Cerebellar cortex (tissue), 1 donor: ENCODE results near the gene IFT80.
A peak's percentile ranks its signal among the peaks of the same experiment; 100 is the strongest.
"Not testable (repeated sequence)": the region's sequence is repeated elsewhere in the genome, so short reads cannot be mapped to it uniquely, and the experiment has no call there.

Source experiments
- DNase-seq: peaks from one replicate; pipeline ENCODE4 v3.0.0-alpha.2; 2015; ENCODE audit warnings: low spot score

Gene IFT80

DNA sequence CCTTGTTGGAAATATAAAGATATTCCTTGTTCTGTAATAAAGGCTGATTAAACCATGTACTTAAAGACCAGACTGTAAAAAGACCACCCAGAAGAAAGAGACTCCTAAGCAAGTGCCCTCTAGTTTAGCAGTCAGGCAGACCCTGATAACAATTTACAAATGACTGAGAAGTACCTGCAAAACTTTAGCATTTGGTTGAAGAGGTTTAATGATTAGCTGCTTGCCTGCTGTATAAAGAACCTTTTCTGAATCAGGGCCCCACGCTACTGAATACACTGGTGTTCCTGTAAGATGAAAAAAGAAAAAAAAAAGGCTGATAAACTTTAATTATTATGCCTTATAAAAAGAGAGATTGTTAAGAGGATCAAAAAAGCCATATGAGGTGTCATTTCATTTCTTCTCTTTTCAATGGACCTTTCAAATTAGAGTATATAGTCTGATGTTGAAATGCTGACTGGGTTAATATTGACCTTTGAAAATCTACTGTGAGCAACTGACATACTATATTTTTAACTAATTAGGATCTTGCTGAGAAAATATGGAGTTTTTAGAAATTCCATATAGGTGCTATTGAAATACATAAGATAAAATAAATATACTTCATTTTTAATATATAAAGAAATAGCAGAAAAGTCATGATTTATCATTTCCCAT lies 33.0 kb downstream of the IFT80 start:
- DNase-seq, result no peak

DNA sequence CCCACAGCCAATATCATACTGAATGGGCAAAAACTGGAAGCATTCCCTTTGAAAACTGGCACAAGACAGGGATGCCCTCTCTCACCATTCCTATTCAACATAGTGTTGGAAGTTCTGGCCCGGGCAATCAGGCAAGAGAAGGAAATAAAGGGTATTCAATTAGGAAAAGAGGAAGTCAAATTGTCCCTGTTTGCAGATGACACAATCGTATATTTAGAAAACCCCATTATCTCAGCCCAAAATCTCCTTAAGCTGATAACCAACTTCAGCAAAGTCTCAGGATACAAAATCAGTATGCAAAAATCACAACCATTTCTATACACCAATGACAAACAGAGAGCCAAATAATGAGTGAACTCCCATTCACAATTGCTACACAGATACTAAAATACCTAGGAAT lies 36.1 kb downstream of the IFT80 start:
- DNase-seq, result not testable (repeated sequence)

DNA sequence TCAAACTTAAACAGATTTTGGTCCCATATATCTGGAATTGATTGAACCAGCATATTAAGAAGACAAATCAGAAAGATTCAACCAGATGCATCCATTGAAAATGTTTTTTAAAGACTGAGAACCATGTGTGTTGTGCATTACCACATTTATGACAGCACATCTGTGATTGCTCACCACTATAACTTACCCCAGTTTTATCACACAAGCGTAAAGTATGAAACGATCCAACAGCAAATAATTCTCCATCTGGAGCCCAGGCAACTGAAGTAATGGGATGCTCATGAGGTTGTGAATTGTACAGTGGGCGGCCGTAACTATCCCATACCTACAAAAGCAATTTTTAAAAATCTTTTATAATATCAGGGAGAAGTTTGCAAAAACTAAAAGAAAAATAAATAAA lies 43.2 kb downstream of the IFT80 start:
- DNase-seq, result no peak

DNA sequence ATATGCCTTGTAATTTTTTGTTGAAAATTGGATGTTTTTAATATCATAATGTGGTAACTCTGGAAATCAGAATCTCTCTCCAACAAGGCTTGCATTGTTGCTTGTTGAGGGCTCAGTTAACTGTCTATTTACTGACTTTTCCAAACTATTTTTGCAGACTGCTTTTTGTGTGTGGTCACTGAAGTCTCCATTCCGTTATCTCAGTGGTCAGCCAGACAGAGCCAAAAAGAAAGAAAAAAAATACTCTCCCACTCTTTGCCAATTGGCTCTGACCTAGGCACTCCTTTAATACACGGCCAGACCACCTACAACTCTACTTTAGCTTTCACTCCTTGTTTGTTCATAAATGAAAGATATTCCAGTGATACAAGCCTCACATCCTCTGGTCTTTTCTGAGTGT lies 52.5 kb downstream of the IFT80 start:
- DNase-seq, result no peak

DNA sequence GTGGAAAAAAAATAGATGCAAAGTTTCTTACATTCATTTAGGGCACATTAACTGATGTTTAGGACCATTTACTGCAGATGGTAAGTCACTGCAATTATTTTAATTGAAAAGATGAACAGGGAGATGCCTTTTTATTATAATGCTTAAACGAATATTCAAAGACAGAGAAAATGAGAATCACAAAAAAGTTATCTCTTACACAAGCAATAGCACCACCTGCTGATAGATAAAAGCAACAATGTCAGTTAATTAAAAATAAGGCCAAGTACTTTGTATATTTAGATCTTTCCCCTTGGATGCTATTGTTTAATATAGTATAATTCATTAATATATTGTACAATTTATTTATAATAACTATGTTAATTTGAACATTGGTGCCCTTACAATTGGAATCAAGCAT lies 55.9 kb downstream of the IFT80 start:
- peak; percentile 26 for DNase-seq

DNA sequence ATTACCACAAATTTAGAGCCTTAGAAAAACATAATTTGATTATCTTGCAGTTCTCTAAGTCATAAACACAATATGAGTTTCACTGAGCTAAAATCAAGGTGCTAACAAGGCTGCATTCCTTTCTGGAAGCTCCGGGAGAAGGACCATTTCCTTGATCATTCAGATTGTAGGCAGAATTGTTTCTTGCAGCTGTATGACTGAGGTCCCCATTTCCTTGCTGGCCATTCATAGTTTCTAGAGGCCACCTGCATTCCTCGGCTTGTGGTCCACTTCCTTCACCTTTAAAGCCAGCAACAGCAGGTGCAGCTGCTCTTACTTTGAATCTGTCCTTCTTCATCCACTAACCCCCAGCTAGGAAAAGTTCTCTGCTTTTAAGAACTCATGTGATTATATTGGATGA lies 58.7 kb downstream of the IFT80 start:
- no peak for DNase-seq

DNA sequence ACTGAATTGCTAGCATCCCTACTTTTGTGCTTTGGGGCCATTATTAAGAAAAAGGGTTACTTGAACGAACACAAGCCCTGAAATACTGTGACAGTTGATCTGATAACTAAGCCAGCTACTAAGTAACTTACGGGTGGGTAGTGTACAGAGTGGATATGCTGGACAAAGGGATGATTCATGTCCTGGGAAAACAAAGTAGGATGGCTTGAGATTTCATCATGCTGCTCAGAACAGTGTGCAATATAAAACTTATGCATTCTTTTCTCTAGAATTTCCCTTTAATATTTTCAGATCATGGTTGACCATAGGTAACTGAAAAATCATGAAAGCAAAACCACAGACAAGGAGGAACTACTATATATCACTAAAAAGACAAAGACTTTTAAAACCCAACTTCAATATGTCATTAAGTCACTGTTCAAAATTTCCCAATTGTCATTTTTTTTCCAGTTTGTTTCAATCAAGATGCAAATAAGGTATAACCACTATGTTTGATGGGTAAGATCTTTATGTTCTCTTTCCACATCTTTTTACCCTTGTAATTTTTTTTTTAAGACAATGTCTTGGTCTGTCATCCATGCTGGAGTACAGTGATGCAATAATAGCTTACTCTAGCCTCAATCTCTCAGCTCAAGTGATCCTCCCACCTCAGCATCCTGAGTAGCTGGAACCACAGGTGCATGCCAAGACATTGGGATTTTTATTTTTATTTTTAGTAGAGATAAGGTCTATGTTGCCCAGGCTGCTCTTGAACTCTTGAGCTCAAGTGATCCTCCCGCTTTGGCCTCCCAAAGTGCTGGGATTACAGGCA lies 67.7 kb downstream of the IFT80 start:
- no peak for DNase-seq

DNA sequence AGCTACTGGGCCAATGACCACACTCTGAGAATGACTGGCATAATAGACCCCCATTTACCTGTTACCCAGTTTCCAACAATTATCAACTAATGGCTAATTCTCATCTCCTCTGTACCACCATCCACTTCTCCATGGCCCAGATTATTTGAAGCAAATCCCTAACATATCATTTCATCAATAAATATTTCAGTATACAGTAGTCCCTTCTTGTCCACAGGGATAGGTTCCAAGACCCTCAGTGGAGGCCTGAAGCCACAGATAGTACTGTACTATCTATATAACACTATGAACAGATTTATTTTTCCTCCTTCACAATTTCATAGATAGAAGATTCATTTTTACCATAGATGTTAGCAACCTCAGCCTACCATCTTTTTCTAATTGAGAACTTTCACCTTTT lies 68.3 kb downstream of the IFT80 start:
- no peak for DNase-seq

DNA sequence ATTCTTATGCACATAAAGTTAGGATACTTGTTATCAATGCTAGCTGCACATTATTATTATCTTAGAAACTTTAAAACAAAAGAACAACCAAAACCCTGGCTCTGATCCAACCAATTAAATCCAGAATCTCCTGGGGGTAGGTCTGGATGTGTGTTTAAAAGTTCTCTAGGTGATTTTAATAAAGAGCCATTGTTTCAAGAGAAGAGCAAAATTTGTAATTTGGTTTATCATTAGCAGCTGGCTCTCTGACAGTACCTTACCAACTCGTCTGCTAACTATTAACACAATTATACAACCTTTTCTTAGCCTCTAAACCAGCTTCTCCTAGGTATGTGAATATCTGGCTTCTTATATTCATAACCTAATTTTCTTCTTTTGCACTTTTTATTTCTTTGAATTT lies 68.9 kb downstream of the IFT80 start:
- no peak for DNase-seq

DNA sequence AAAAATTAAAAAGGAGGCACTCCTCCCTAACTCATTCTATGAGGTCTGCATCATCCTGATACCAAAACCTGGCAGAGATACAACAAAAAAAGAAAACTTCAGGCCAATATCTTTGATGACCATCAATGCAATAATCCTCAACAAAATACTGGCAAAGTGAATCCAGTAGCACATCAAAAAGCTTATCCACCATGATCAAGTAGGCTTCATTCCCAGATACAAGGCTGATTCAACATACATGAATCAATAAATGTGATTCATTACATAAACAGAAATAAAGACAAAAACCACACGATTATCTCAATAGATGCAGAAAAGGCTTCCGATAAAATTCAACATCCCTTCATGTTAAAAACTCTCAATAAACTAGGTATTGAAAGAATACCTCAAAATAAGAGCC lies 72.7 kb downstream of the IFT80 start:
- not testable (repeated sequence) for DNase-seq

DNA sequence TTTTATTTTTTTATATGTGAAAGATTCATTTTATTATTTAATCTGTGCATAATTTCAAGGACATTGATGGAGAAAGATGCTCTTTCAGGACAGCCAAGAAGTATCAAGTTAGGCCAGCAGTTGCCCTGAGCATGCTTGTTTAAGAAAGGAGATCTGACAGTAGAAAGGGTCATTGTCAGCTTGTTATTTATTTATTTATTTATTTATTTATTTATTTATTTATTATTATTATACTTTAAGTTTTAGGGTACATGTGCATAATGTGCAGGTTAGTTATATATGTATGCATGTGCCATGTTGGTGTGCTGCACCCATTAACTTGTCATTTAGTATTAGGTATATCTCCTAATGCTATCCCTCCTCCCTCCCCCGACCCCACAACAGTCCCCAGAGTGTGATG lies 77.2 kb downstream of the IFT80 start:
- DNase-seq, result not testable (repeated sequence)

DNA sequence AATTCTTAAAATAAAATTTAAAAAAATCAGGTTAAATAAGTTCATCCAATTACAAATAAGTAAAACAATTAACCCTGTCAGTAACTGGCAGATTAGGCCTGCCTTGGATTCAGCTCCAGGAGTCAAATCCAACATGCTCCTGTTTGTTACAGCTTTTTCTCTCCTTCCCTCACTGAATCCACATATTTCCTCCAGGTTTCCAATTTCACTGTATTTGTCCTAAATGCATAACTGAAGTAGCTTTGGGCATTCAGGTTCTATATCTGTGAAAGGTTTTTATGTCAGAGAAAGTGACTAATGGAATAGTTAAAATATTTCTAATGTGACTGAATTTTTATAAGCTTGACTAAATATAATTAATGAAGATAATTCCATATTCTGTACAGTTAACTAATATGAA lies 79.7 kb downstream of the IFT80 start:
- DNase-seq, result no peak

DNA sequence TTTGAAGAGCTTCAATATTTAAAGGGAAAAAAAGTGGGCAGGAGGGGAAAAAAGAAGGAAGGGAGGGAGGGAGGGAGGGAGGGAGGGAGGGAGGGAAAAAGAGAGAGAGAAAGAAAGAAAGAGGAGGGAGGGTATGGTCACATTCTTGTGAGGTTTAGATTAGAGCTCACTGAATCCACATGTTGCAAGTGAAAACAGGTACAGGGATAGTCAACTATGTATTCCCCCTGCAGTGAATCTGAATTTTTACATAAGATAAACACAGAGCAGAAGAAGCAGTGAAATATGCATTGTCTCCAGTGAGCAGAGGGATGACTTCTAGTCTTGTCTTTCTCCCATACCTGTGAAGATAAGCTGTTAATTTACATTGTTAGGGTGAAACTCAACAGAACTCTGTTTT lies 84.0 kb downstream of the IFT80 start:
- DNase-seq, result no peak

DNA sequence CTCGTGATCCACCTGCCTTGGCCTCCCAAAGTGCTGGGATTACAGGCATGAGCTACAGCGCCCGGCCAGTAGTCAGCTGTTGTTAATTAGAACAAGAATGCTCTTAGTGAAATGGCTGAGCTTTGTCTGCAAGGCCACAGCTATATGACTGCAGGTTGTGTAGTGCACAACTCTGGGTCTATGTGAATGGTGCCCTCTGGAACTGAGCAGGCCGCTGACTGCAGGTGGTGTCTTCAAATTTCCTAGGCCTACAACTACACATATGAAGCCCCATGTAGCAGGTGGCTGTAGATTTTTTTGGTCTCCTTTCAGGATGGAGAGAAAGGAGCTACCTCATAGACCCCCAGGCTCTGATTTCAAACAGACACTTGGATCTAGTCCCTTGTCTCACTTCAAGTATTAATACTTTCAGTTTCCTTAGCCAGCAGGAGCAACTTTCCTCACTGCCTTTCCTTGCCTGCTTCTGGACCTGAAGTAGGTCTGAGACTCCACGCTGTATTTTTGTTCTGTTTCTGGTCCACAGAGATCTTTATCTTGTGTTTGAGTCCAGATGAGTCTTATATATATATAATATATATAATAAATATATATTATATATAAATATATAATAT lies 86.9 kb downstream of the IFT80 start:
- no peak for DNase-seq

DNA sequence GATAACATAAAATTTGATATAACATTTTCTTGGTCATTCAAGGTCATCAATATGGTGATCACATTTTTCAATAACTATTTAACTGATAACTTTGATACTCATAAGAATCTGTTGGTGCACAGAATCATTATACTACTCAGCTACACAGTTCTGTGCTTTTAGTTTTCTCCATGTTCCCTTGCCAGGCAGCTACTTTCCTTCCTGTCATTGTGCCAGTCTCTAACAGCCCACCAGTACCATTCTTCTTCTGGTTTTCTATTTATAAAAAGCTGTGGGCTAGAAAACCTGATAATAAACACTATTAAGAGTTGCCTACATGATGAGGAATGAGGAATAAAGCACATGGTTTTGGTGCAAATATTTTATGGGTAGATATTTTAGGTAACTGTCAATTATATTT lies 96.2 kb downstream of the IFT80 start:
- DNase-seq, result no peak

DNA sequence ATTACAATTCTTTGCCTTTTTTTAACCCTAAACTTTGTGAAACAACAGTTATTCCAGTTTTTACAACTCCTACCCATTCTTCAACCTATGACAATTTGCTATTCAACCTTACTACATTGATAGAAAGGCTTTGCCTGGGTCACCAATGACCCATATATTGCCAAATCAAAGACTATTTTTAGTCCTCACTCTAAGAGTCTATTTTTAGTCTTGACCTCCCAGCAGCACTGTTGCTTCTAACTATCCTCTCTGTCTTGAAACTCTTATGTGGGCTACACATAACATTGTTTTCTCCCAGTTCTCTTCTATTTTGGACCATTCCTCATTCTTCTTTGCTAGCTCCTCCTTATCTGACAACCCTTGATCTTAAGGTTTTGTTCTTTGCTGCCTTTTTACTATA lies 102.4 kb downstream of the IFT80 start:
- DNase-seq, result no peak

DNA sequence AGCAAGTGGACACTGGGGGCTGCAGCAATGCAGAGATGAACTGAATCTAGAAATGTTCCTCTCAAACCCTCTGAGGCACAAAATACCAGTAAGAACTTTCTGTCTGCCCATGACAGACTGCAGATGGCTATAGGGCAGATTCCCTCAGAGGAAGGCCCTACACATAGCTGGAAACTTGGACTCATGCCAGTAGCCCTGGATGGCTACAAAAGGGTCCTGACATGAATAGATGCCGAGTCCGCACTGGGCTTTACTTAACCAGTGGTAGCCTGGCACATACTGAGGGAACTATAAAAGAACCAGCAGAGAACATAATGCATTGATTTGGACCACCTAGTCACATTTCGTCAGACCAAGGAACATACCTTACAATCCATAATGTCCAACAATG lies 107.1 kb downstream of the IFT80 start:
- DNase-seq, result no peak

DNA sequence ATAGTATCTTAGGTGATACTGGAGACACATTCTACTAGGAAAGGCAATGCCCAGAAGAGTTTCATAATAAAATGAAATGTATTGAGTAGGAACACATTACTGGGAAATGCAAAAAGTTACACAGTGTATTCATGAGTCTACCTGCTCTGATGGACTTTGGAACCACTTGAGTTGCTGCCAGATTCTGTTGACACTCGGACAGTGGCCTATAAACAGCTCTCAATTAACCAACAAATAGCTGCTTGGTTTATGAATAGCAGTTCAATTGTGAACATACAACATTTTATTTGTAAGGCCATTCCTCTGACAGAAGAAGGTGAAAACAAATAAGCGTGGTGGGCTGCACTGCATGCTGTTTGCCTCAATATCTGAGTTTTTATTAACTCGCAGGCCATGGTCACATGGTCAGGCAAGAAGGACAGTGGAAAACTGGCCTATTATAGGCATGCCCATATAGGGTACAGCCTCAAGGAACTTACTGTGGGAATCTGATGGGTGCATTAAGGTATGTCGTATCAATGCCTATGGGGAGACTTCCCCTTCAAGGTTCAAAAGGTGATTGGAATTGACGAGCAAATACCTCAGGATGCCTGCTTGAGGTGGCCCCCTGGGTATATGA lies 107.6 kb downstream of the IFT80 start:
- no peak for DNase-seq

DNA sequence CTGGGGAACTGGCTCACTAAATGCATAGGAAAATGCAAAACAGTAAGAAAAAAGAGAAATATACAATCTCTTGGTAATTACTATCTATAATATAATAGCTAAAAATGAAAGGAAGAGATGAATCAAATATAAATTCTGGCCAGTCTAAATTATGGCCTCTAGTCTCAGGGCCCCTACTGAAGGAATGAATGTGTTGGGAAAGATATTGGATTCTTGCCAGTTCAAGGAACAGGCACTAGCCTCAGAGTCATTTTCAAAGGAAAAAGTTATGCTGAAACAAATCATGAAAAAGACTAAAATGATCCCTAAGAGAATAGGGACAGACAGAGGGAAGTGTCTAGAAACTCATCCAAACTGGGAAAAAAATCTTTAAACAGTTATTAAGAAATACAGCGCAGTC lies 111.4 kb downstream of the IFT80 start:
- DNase-seq, result no peak

DNA sequence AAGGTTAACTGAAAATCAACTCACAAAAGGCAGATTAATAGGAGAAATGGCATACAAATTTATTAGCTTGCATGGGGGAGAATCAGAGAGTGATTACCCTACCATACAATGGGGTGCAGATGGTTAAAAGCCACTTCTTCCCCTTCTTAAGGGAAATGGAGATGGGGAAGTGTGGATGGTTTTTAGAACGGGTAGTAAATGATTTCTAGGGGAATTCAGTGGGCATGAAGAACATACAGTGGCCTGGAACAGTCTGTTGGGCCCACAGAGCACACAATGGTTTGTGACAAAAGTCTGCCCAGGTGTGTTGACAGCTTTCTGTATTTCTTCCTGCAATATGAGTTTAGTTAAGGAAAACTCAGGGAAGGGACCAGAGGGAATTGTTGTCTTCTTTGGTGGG lies 112.8 kb downstream of the IFT80 start:
- no peak for DNase-seq

DNA sequence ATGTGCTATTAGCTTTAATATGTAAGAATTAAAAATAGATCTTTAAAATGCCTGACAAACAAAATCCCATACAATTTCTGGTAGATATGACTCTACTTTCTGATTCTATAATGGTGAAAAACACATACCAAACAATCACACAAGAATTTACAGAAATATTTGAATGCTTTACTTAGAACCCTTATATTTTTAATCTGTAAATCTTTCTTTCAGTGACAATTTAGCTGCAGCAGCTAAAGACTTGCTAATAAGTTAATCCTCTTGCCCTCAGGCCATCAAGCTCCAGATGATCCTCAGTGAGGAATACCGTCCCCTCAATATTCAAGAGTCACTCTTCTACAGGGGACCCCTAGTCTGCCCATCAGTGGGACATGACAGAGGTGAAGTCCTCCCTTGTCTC lies 118.2 kb downstream of the IFT80 start:
- no peak for DNase-seq

DNA sequence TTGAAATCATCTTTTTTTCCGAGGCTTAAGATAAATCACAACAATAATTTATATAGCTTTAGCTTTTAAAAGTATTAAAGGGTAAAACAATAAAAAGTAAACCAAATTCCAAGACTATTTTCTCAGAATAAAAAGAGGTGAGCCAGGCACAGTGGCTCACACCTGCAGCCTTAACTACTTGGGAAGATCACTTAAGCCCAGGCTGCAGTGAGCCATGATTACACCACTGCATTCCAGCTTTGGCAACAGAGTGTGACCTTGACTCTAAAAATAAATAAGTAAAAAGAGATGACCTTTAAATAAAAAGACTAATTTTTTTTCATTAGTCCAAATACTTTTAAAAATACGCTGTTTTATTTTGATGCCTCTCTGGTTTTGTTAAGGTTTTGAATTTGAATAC lies 119.4 kb downstream of the IFT80 start:
- DNase-seq, result no peak

DNA sequence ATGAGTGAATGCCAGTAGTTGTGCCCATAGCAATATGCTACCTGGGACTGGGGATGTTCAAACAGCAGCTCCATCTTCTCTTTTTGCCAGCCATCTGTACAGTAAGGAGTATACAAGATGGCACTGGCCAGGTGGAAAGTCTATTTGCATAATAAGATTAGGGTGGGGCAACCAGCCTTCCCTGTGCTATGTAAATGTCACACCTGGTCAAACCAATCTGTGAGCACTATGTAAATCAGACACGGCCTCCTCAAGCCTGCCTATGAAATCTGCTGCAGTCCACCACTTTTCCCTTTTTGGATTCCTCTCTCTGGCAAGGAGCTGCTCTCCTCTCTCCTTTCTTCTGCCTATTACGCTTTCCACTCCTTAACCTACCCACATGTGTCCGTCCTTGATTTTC lies 120.8 kb downstream of the IFT80 start:
- DNase-seq, result no peak
